Testis (tissue), 3 donors: ENCODE results near the gene RBM6. TPM values are rescaled to one million over a fixed set of nuclear protein-coding genes. Genes with fewer than 3 reads are reported as not detected.
"Not testable (repeated sequence)": the region's sequence is repeated elsewhere in the genome, so short reads cannot be mapped to it uniquely, and the experiment has no call there.

Experiments used
- DNase-seq: peaks from one replicate; pipeline ENCODE4 v3.0.0-alpha.2; 2019
- H3K27ac ChIP-seq, 2 donors: fragments of 200-600 bp; sonication (generic); one replicate each; pipeline ENCODE4 v1.5.1; 2019
- H3K27me3 ChIP-seq: fragments of 200-600 bp; sonication (generic); one replicate; pipeline ENCODE4 v1.5.1; 2019
- H3K36me3 ChIP-seq: fragments of 200-600 bp; sonication (generic); one replicate; pipeline ENCODE4 v1.5.1; 2017; ENCODE audit warnings: low read depth; ENCODE audit errors: missing control alignments
- H3K4me1 ChIP-seq: fragments of 200-600 bp; sonication (generic); one replicate; pipeline ENCODE4 v1.5.1; 2019
- H3K4me3 ChIP-seq, 2 donors: fragments of 200-600 bp; sonication (generic); one replicate each; pipeline ENCODE4 v1.5.1; 2017 to 2019
- H3K9me3 ChIP-seq: fragments of 200-600 bp; sonication (generic); one replicate; pipeline ENCODE4 v1.5.1; 2017
- POLR2A ChIP-seq: fragments of 450-650 bp; IDR thresholded peaks from one replicate; pipeline ENCODE4 v1.6.1; 2017; ENCODE audit warnings: antibody characterized with exemption, mild to moderate bottlenecking, moderate library complexity
- WGBS, 2 donors: methylation state at CpG; one replicate each; pipeline ENCODE4 v1.1.5; 2018; 5-methylcytosine and 5-hydroxymethylcytosine counted together
- intact Hi-C: fragments of 100-400 bp; cut with DNase I; formaldehyde crosslinking; loops from one replicate; pipeline ENCODE4 v1.15.1; 2023; ENCODE audit warnings: low total_unique reads
- polyA plus RNA-seq: library from polyadenylated mRNA; stranded (reverse); fragments of 350-450 nt; fragmentation: Illumina TruSeq; extraction: RNeasy Lipid Tissue Mini Kit (QIAGEN cat#74804); gene quantifications from one replicate; pipeline ENCODE4 v1.2.3, GENCODE V29; 2014; ENCODE audit warnings: low read depth, low replicate concordance; ENCODE audit not compliant: insufficient read depth
- total RNA-seq, 2 donors: library from RNA; depleted of rRNA; stranded (reverse); fragments of >200 nt; gene quantifications; one replicate each; pipeline ENCODE4 v1.2.3, GENCODE V29; 2016
- TF ChIP-seq, protein P1 (sequence below), 3 experiments: fragments of 450-650 bp in 2 of 3; fragments of 200-600 bp in 1 of 3; sonication (generic) in 1 of 3; IDR thresholded peaks; one replicate each; pipeline ENCODE4 v1.5.1; 2016 to 2019; ENCODE audit warnings: antibody characterized with exemption in 3 of 3, mild to moderate bottlenecking in 2 of 3, moderate library complexity in 1 of 3

The RBM6 gene
- total and polyA plus RNA-seq, 3 donors from 2014 or later, result 104 to 229 (median 212) TPM

DNA sequence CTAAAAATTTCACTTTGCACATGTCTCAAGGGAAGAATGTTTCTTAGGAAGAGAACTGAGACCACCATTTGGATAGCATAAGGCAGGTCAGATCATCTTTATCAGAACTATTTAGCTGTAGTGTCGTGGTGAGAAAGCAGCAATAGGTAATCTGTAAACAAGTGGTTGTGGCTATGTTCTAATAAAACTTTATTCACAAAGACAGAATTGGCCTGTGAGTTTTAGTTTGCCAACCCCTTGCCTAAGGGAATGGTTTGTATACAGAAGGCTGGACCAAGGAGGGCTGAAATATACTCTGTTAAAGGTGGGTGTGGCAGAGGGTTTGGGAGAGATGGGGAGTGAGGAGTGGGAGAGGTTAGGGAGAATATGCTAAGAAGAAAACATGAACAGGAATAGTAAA is 138.1 kb downstream of the RBM6 start:
- Histone ChIP-seq H3K9me3 (no peaks in the 10 kb centered on the region), H3K27ac (no peak overlapping the region), H3K4me3 (no peak overlapping the region), H3K4me1 (no peaks in the 10 kb centered on the region), H3K36me3 (no peaks in the 10 kb centered on the region), H3K27me3 (no peaks in the 10 kb centered on the region)
- WGBS, 2 donors, result 100% methylated on average over 1 of the region's 1 CpG
- no peak for DNase-seq
- no peak for TF ChIP-seq POLR2A
- TF ChIP-seq, protein P1, sequence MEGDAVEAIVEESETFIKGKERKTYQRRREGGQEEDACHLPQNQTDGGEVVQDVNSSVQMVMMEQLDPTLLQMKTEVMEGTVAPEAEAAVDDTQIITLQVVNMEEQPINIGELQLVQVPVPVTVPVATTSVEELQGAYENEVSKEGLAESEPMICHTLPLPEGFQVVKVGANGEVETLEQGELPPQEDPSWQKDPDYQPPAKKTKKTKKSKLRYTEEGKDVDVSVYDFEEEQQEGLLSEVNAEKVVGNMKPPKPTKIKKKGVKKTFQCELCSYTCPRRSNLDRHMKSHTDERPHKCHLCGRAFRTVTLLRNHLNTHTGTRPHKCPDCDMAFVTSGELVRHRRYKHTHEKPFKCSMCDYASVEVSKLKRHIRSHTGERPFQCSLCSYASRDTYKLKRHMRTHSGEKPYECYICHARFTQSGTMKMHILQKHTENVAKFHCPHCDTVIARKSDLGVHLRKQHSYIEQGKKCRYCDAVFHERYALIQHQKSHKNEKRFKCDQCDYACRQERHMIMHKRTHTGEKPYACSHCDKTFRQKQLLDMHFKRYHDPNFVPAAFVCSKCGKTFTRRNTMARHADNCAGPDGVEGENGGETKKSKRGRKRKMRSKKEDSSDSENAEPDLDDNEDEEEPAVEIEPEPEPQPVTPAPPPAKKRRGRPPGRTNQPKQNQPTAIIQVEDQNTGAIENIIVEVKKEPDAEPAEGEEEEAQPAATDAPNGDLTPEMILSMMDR (IDR thresholded peaks at IDR 0.05), result no peak
- intact Hi-C loops, result no loop called here

DNA sequence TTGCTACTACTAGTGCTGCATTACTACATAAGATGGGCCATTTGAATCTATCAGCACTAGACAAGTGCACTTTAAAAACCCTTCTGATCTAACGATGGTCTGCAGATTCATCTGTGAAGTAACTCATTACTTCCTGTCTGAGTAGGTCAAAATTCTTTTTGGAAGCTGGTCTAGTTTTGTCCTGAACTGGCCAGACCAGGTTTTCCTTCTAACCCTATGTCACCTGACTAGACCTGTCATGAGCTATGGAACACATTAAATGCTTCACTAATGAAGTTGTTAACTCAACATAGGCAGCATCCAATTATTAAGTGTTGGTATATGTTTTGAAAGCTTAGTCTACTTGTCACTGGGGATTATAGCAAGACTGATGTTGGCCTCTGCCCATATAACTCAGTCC is 138.7 kb downstream of the RBM6 start:
- no peaks in the 10 kb centered on the region for H3K36me3 ChIP-seq
- intact Hi-C loops, result no loop called here
- no peak overlapping the region for H3K4me3 ChIP-seq
- TF ChIP-seq POLR2A, result no peak
- TF ChIP-seq, protein P1 (IDR thresholded peaks at IDR 0.05), result no peak
- H3K4me1 ChIP-seq, result no peaks in the 10 kb centered on the region
- no peaks in the 10 kb centered on the region for H3K9me3 ChIP-seq
- H3K27ac ChIP-seq, result no peak overlapping the region
- 27 to 39% methylated on average over 1 of the region's 1 CpG for whole genome bisulfite sequencing, 2 donors
- H3K27me3 ChIP-seq, result no peaks in the 10 kb centered on the region
- no peak for DNase-seq

DNA sequence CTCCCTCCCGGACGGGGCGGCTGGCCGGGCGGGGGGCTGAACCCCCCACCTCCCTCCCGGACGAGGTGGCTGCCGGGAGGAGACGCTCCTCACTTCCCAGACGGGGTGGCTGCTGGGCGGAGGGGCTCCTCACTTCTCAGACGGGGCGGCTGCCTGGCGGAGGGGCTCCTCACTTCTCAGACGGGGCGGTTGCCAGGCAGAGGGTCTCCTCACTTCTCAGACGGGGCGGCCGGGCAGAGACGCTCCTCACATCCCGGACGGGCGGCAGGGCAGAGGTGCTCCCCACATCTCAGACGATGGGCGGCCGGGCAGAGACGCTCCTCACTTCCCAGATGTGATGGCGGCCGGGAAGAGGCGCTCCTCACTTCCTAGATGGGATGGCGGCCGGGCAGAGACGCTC is 145.0 kb downstream of the RBM6 start:
- intact Hi-C loops, H3K27me3 ChIP-seq, DNase-seq, H3K4me1 ChIP-seq, H3K36me3 ChIP-seq, H3K27ac ChIP-seq, H3K9me3 ChIP-seq: not testable (repeated sequence)
- no CpG with 5 or more reads among the region's 33 CpGs for WGBS, 2 donors
- H3K4me3 ChIP-seq, result peak overlapping the region in 1 of 2 donors; percentile 13

DNA sequence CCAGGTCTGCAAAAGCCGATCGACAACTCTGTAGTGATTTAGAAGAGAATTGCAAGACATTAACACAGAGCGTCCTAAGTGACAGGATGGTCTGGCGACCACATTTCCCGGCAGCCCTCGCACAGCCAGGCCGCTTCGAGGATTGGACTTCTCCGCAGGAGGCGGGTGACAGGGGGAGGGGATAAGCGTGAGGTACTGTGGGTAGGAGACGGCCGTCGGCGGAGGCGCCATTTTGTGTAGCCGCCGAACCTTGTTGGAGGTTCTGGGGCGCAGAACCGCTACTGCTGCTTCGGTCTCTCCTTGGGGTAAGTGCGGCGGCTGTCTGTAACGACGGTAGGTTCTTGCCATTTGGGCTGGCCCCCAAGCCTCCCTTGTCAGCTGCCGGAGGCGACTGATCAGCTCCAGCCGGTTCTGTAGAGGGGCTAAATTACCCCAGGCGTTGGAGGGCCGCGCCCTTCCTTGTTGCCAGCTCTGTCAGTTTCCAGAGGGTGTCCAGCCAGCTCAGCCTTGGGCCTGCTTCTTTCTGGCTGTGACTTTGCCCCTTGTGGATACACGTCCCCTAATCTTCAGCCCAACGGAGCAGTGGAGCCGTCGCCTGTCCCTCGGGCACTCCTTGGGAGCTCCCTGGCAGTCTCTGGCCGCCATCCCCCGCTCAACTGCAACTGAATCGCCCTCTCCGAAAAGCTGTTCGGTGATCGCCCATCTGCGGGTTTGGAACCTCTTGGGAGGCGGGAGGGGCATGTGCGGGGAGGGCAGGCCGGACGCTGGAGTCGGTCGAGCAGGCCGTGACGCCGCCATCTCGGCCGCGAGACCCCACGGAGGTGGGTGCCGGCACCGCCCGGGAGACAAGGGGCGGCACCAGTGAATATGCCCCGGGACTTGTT is 149.0 kb downstream of the RBM6 start, which contains the start of gene RBM5:
TSS of gene RBM5 (plus strand) at position 195 of the 884 bp plus-strand sequence. CDS start 1,516 bp downstream, outside the sequence.
- peak within 1 kb of the TSS; percentile 90 to 98 for H3K4me3 ChIP-seq
- peaks cover 10% of the 10 kb centered on the region for H3K4me1 ChIP-seq
- intact Hi-C loops, result no loop called here
- H3K27ac ChIP-seq, result peak within 1 kb of the TSS; percentile 95 to 97
- H3K27me3 ChIP-seq, result no peaks in the 10 kb centered on the region
- no peaks in the 10 kb centered on the region for H3K9me3 ChIP-seq
- DNase-seq, result peak; percentile 97
- TF ChIP-seq POLR2A, result no peak
- TF ChIP-seq, protein P1 (IDR thresholded peaks at IDR 0.05), result no peak
- H3K36me3 ChIP-seq, result no peaks in the 10 kb centered on the region
- 0 to 1% methylated on average over 3 to 60 of the region's 61 CpGs for WGBS, 2 donors

DNA sequence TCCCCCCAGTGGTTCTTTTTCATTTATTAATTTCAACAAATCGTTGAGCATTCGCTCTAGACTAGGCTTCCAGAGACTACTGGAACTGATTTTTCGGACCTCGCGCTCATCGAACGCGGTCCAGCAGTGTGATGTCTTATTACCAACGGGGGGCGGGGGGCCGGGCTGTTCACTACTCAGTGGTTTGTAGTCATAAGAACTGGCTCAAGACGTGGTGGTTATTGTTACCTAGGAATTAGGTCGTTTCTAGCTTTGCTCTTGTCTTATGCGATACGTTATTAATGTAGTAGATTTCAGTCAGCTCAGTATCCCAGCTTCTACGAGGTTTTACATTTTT is 149.6 kb downstream of the RBM6 start:
- DNase-seq, result peak; percentile 36
- Histone ChIP-seq H3K36me3 (no peaks in the 10 kb centered on the region), H3K4me3 (peak overlapping the region; percentile 90 to 98), H3K27me3 (no peaks in the 10 kb centered on the region), H3K9me3 (no peaks in the 10 kb centered on the region), H3K4me1 (peaks cover 10% of the 10 kb centered on the region), H3K27ac (peak overlapping the region; percentile 95 to 97)
- TF ChIP-seq POLR2A, result no peak
- TF ChIP-seq, protein P1 (IDR thresholded peaks at IDR 0.05), result no peak
- intact Hi-C loops, result no loop called here
- WGBS, 2 donors, result 0 to 1% methylated on average over 16 of the region's 16 CpGs
